Body of pancreas (tissue), 4 donors: ENCODE results near the gene IL34. TPM values are rescaled to one million over a fixed set of nuclear protein-coding genes. Genes with fewer than 3 reads are reported as not detected.

Source experiments
- ATAC-seq: fragments of 150-250 bp; one replicate; pipeline ENCODE4 v1.9.1; 2016
- DNase-seq, 4 donors: peaks; one replicate each; pipeline ENCODE4 v3.0.0-alpha.2; 2019
- H3K27ac ChIP-seq, 4 donors: fragments of 200-600 bp; sonication (generic); 1 replicate in 3 of 4; 2 replicates in 1 of 4; pipeline versions ENCODE4 v1.5.1 to v1.6.1; 2016 to 2019; ENCODE audit warnings: mild to moderate bottlenecking in 1 of 4, mixed read lengths in 1 of 4, moderate library complexity in 1 of 4
- H3K27me3 ChIP-seq, 2 donors: fragments of 200-600 bp; sonication (generic); one replicate each; pipeline ENCODE4 v1.6.0; 2016; ENCODE audit warnings: mild to moderate bottlenecking in 1 of 2
- H3K36me3 ChIP-seq, 2 donors: fragments of 200-600 bp; sonication (generic); replicated peaks in 1 of 2; 2 replicates each; pipeline ENCODE4 v1.5.1; 2016; ENCODE audit warnings: low read depth in 2 of 2; ENCODE audit not compliant: insufficient read depth in 1 of 2
- H3K4me1 ChIP-seq: fragments of 200-600 bp; sonication (generic); one replicate; pipeline ENCODE4 v1.6.0; 2016
- H3K4me3 ChIP-seq, 2 donors: fragments of 200-600 bp; sonication (generic); 1 replicate in 1 of 2; 2 replicates in 1 of 2; pipeline ENCODE4 v1.5.1; 2016 to 2019
- H3K9me3 ChIP-seq, 3 donors: fragments of 200-600 bp; sonication (generic); 1 replicate in 2 of 3; 2 replicates in 1 of 3; pipeline ENCODE4 v1.5.1; 2016
- CTCF ChIP-seq, 7 experiments: fragments of 450-650 bp in 4 of 7; fragments of 200-600 bp in 3 of 7; sonication (generic) in 3 of 7; IDR thresholded peaks; one replicate each; pipeline ENCODE4 v1.5.1; 2016 to 2019; ENCODE audit warnings: antibody characterized with exemption in 7 of 7
- POLR2A ChIP-seq, 3 donors: fragments of 450-650 bp; IDR thresholded peaks; one replicate each; pipeline ENCODE4 v1.6.1; 2016; ENCODE audit warnings: antibody characterized with exemption in 3 of 3, mild to moderate bottlenecking in 2 of 3
- WGBS, 2 donors: methylation state at CpG; one replicate each; pipeline ENCODE4 v1.1.5; 2017; 5-methylcytosine and 5-hydroxymethylcytosine counted together
- intact Hi-C: fragments of 100-400 bp; cut with DNase I; formaldehyde crosslinking; loops from one replicate; pipeline ENCODE4 v1.15.1; 2023
- total RNA-seq, 2 donors: library from RNA; depleted of rRNA; stranded (reverse); fragments of >200 nt; gene quantifications; one replicate each; pipeline ENCODE4 v1.1.0, GENCODE V29; 2016

Gene IL34
- total RNA-seq, 2 donors from 2014 or later: 0.78 to 3.0 TPM

DNA sequence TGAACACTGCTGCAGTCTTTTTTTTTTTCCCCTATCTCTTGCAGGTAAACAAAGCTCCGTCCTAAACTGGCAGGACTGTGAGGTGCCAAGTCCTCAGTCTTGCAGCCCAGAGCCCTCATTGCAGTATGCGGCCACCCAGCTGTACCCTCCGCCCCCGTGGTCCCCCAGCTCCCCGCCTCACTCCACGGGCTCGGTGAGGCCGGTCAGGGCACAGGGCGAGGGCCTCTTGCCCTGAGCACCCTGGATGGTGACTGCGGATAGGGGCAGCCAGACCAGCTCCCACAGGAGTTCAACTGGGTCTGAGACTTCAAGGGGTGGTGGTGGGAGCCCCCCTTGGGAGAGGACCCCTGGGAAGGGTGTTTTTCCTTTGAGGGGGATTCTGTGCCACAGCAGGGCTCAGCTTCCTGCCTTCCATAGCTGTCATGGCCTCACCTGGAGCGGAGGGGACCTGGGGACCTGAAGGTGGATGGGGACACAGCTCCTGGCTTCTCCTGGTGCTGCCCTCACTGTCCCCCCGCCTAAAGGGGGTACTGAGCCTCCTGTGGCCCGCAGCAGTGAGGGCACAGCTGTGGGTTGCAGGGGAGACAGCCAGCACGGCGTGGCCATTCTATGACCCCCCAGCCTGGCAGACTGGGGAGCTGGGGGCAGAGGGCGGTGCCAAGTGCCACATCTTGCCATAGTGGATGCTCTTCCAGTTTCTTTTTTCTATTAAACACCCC lies 13.8 kb downstream of the IL34 start:
- 63 to 71% methylated on average over 12 to 16 of the region's 16 CpGs for whole genome bisulfite sequencing, 2 donors
- TF ChIP-seq CTCF (IDR thresholded peaks at IDR 0.05) (no peak), POLR2A (IDR thresholded peaks at IDR 0.05) (no peak)
- intact Hi-C loops: loop anchor here (10.0 kb wide), 1 partner anchor 265 kb away; no protein-coding TSS in a partner anchor
- no peak for ATAC-seq
- DNase-seq: no peak
- H3K27ac ChIP-seq: no peak overlapping the region
- H3K4me1 ChIP-seq: no peaks in the 10 kb centered on the region
- H3K4me3 ChIP-seq: no peak overlapping the region
- H3K36me3 ChIP-seq: peaks cover 0 to 4% of the 10 kb centered on the region in 2 donors
- H3K9me3 ChIP-seq: no peaks in the 10 kb centered on the region
- no peaks in the 10 kb centered on the region for H3K27me3 ChIP-seq

DNA sequence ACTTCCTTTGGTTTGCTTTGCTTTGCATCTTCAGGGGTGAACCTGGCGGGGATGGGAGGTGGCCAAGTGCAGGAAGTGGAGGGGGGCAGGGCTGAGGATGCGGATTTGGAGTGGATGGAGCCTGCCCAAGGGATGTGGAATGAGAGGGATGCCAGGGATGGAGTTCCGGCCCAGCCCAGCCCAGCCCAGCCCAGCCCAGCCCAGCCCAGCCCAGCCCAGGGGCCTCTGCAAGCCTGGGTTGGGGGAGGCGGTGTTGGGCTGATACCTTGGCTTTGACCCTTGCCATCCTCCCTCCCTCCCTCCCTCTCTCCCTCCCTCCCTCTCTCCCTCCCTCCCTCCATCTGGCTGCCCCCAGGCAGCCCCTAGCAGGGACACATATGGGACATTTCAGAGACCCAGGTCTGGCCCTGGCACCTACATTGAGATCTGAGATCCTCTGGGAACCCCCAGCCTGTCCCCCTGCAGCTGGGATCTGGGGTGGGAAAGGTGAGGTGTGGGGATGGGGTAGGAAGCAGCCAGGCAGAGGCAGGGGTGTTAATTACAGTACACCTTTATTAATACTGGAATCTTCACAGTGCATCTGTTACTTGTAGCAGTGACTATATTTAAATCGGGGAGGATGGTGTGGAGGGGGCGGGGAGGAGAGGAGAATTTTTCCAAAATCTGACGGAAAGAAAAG lies 14.5 kb downstream of the IL34 start:
- WGBS, 2 donors: 48 to 58% methylated on average over 7 of the region's 7 CpGs
- DNase-seq: no peak
- TF ChIP-seq POLR2A (IDR thresholded peaks at IDR 0.05): no peak
- TF ChIP-seq CTCF (IDR thresholded peaks at IDR 0.05): no peak
- H3K4me3 ChIP-seq: no peak overlapping the region
- intact Hi-C loops: no loop called here
- no peak overlapping the region for H3K27ac ChIP-seq
- H3K27me3 ChIP-seq: no peaks in the 10 kb centered on the region
- no peaks in the 10 kb centered on the region for H3K4me1 ChIP-seq
- no peak for ATAC-seq
- no peaks in the 10 kb centered on the region for H3K9me3 ChIP-seq
- H3K36me3 ChIP-seq: peaks cover 0 to 7% of the 10 kb centered on the region in 2 donors

GRCh38 chr16:70661534-70661917 lies 15.2 kb downstream of the IL34 start:
- WGBS, 2 donors: 70 to 76% methylated on average over 15 to 17 of the region's 17 CpGs
- no peak for DNase-seq
- TF ChIP-seq CTCF (IDR thresholded peaks at IDR 0.05) (no peak), POLR2A (IDR thresholded peaks at IDR 0.05) (no peak)

DNA sequence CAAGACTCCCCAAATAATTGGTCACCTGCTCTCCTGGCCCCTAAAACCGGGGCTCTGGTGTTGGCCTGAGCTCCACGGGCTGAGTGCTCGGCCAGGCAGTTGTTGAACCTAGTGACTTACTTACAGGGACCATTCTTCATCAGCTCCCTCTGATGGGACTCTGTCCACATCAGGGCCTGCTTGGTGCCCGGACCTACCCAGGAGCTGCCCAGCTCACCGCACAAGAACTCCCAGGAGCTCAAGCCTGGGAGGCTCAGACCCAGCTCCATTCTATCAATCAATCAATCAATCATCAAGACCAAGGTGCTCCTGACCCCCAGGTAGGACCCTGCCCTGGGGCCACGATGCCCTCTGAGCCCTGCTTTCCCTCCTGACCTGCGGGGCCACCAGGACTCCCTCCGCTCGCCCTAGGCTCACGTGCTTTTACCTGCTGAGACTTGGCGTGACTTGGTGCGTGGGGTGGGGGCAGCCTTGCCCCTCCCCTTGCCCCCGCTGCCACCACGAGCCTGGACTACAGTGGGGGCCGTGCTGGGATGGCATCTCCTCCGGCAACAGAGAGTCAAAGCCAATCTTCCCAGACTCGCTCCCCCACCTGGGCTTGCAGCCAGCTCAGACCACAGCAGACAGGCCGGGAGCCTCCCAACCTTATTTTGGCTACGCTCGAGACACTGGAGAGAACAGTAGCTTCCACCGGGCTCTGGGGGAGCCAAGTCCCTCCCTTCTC lies 15.7 kb downstream of the IL34 start:
- ATAC-seq (no peak), DNase-seq (no peak)
- no peak overlapping the region for H3K4me3 ChIP-seq
- intact Hi-C loops: no loop called here
- no peaks in the 10 kb centered on the region for H3K27me3 ChIP-seq
- H3K9me3 ChIP-seq: no peaks in the 10 kb centered on the region
- no peaks in the 10 kb centered on the region for H3K4me1 ChIP-seq
- peaks cover 0 to 10% of the 10 kb centered on the region in 2 donors for H3K36me3 ChIP-seq
- TF ChIP-seq CTCF (IDR thresholded peaks at IDR 0.05) (no peak), POLR2A (IDR thresholded peaks at IDR 0.05) (no peak)
- H3K27ac ChIP-seq: no peak overlapping the region
- WGBS, 2 donors: 83 to 84% methylated on average over 10 to 18 of the region's 21 CpGs

More at GRCh38 chr16:70661534-70661917, 15.2 kb downstream of the IL34 start:
- Histone ChIP-seq H3K27ac (no peak overlapping the region), H3K4me1 (no peaks in the 10 kb centered on the region), H3K9me3 (no peaks in the 10 kb centered on the region), H3K4me3 (no peak overlapping the region), H3K27me3 (no peaks in the 10 kb centered on the region), H3K36me3 (peaks cover 0 to 10% of the 10 kb centered on the region in 2 donors)
- no peak for ATAC-seq
- intact Hi-C loops: no loop called here
